Progenitor cell of endocrine pancreas (in vitro differentiated cells): ENCODE measurements around the gene FEN1. TPM values are rescaled to one million over a fixed set of nuclear protein-coding genes. Genes with fewer than 3 reads are reported as not detected.
A peak's percentile ranks its signal among the peaks of the same experiment; 100 is the strongest.

Experiments
- DNase-seq: peaks from one replicate; pipeline ENCODE4 v3.0.0; 2021; ENCODE audit warnings: low spot score; ENCODE audit not compliant: unreplicated experiment
- H3K27ac Mint-ChIP-seq: 2 replicates; pipeline ENCODE4 v1.8.0; 2021; ENCODE audit warnings: mild to moderate bottlenecking, moderate library complexity, mixed read lengths
- H3K27me3 Mint-ChIP-seq: 2 replicates; pipeline ENCODE4 v1.8.0; 2021; ENCODE audit warnings: mixed read lengths
- H3K36me3 Mint-ChIP-seq: 2 replicates; pipeline ENCODE4 v1.8.0; 2022; ENCODE audit warnings: mixed read lengths; ENCODE audit not compliant: insufficient read depth
- H3K4me1 Mint-ChIP-seq: 2 replicates; pipeline ENCODE4 v1.8.0; 2021; ENCODE audit warnings: low read depth, mixed read lengths
- H3K4me3 Mint-ChIP-seq: 2 replicates; pipeline ENCODE4 v1.8.0; 2021; ENCODE audit warnings: low read depth, mild to moderate bottlenecking, moderate library complexity, mixed read lengths
- H3K9me3 Mint-ChIP-seq: 2 replicates; pipeline ENCODE4 v1.8.0; 2021; ENCODE audit warnings: low read depth, mixed read lengths
- total RNA-seq: library from RNA; stranded (reverse); gene quantifications from 2 replicates; pipeline ENCODE4 v1.2.1, GENCODE V29; 2021
- TF ChIP-seq, protein P1 (sequence below): fragments of 200-600 bp; sonication (generic); IDR thresholded peaks from one replicate; pipeline ENCODE4 v1.5.0; 2021; ENCODE audit warnings: antibody characterized with exemption, mild to moderate bottlenecking; ENCODE audit not compliant: unreplicated experiment

FEN1 gene
- total RNA-seq, 1 donor from 2014 or later: 34.4 TPM

DNA sequence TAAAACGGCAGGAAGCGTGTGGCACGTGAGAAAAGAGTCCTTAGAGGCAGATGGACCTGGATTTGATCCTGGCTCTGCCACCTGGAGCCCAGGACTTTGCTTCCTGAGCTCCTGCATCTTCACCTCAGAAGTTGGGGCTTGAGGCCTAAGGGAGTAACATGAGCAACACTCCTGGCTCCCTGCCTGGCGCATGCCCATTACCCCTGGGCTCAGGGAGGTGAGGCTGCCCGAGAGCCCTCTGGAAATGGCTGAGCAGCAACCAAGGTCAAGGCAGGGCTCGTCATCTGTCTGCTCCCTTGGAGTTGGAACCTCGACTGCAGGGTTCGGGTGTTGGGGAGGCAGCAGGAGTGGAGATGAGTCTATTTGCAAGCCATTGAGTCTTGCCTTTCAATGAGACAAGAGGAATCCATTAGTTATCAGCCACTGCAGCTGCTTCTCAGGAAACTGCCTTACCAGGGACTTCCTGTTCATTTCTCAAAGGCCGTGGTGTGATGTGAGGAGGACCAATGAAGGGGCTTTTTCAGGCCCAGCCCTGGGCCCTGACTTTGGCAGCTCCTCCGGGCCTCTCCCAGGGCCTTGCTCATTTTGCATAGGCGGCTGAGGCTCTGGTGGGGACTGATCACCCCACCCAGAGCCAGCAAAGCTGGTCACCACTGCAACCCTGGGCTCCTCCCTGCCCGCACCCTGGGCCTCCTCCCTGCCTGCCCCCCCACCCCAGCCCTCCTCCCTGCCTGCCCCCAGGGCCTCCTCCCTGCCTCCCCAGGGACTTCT, 41.8 kb downstream of the FEN1 start:
- Mint-ChIP-seq H3K4me1 (peaks cover 35% of the 10 kb centered on the region), H3K27ac (peak overlapping the region; percentile 80), H3K4me3 (no peak overlapping the region), H3K36me3 (peaks cover 18% of the 10 kb centered on the region), H3K27me3 (no peaks in the 10 kb centered on the region), H3K9me3 (no peaks in the 10 kb centered on the region)
- TF ChIP-seq, protein P1, sequence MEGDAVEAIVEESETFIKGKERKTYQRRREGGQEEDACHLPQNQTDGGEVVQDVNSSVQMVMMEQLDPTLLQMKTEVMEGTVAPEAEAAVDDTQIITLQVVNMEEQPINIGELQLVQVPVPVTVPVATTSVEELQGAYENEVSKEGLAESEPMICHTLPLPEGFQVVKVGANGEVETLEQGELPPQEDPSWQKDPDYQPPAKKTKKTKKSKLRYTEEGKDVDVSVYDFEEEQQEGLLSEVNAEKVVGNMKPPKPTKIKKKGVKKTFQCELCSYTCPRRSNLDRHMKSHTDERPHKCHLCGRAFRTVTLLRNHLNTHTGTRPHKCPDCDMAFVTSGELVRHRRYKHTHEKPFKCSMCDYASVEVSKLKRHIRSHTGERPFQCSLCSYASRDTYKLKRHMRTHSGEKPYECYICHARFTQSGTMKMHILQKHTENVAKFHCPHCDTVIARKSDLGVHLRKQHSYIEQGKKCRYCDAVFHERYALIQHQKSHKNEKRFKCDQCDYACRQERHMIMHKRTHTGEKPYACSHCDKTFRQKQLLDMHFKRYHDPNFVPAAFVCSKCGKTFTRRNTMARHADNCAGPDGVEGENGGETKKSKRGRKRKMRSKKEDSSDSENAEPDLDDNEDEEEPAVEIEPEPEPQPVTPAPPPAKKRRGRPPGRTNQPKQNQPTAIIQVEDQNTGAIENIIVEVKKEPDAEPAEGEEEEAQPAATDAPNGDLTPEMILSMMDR: no peak
- no peak for DNase-seq

DNA sequence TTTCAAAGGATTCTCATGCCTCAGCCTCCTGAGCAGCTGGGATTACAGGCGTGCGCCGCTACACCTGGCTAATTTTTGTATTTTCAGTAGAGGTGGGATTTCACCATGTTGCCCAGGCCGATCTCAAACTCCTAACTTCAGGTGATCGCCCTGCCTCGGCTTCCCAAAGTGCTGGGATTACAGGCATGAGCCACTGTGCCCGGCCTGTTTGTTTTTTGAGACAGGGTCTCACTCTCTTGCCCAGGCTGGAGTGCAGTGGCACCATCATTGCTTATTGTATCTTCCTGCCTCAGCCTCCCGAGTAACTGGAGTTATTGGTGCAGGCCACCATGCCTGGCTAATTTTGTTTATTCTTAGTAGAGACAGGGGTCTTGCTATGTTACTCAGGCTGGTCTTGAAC, 43.5 kb downstream of the FEN1 start:
- peak overlapping the region; percentile 24 for H3K27ac Mint-ChIP-seq
- no peaks in the 10 kb centered on the region for H3K27me3 Mint-ChIP-seq
- H3K4me1 Mint-ChIP-seq: peaks cover 23% of the 10 kb centered on the region
- H3K4me3 Mint-ChIP-seq: no peak overlapping the region
- TF ChIP-seq, protein P1: no peak
- peaks cover 31% of the 10 kb centered on the region for H3K36me3 Mint-ChIP-seq
- no peak for DNase-seq
- H3K9me3 Mint-ChIP-seq: no peaks in the 10 kb centered on the region

DNA sequence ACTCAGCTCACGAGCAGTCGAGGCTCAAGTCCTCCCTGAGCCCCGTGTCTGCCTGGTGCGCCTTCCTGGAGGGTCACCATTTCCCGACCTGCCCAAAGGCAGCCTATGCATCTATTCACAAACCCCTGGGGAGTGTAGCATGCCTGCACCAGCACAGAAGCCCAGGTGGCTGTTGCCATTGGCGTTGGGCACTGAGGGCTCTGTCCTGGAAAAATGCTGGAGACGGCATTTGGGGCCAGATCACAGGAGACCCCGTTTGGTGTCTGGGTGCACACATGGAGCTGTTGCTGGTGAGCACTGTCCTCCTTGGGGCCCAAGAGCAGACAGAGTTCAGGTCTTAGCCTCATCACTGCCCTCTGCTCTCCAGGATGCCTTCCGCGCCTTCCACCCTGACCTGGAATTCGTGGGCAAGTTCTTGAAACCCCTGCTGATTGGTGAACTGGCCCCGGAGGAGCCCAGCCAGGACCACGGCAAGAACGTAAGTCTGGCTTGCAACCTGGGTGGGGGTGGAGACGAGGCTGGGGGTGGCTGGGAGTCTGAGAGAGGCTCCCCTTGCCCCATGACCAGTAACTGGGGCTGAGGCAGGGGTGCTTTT, 44.8 kb downstream of the FEN1 start:
- no peak for DNase-seq
- no peak overlapping the region for H3K27ac Mint-ChIP-seq
- no peaks in the 10 kb centered on the region for H3K27me3 Mint-ChIP-seq
- TF ChIP-seq, protein P1: no peak
- H3K4me3 Mint-ChIP-seq: no peak overlapping the region
- no peaks in the 10 kb centered on the region for H3K9me3 Mint-ChIP-seq
- peaks cover 15% of the 10 kb centered on the region for H3K4me1 Mint-ChIP-seq
- H3K36me3 Mint-ChIP-seq: peaks cover 36% of the 10 kb centered on the region

DNA sequence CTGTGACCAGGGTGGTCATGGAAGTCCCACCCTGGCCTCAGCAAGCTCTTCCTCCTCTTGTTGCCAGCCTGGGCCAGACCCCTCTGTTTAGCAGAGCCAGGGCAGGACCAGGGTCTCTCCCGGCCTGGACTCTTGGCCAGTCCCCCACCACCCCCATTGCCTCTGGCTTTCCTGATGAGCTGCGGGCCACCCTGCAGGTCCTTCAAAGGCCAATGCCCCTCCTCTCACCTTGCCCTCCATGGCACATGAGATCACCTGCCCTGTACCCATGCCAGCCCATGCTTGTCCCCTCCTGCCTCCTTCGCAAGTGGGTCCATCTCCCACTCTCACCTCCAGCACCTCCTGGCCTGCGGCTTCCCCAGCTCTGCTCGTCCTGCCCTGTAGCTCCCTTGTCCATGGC, 45.8 kb downstream of the FEN1 start:
- no peak overlapping the region for H3K27ac Mint-ChIP-seq
- no peak for DNase-seq
- H3K9me3 Mint-ChIP-seq: no peaks in the 10 kb centered on the region
- peaks cover 9% of the 10 kb centered on the region for H3K4me1 Mint-ChIP-seq
- no peak overlapping the region for H3K4me3 Mint-ChIP-seq
- no peaks in the 10 kb centered on the region for H3K27me3 Mint-ChIP-seq
- TF ChIP-seq, protein P1: no peak
- H3K36me3 Mint-ChIP-seq: peaks cover 35% of the 10 kb centered on the region

DNA sequence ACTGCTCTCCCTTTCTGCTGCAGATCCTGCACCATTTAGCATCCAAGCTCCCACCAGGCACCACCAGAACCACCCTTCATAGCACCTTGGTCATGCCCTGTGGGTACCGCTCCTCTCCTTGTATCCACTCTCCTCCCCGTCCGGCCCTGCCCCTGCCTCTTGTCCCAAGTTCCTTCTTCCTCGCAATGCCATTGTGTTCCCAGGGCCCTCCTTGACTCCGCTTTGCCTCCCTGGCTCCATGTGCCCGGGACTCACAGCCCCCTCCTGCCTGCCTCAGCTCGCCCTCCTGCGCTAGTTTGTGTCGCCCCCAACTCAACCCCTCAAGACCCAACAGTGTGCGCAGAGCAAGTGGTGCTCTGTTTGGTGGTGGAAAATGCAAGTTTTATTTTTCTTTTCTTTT, 46.2 kb downstream of the FEN1 start:
- TF ChIP-seq, protein P1: no peak
- Mint-ChIP-seq H3K27ac (peak overlapping the region; percentile 79), H3K9me3 (no peaks in the 10 kb centered on the region), H3K4me1 (peaks cover 5% of the 10 kb centered on the region), H3K27me3 (no peaks in the 10 kb centered on the region), H3K36me3 (peaks cover 30% of the 10 kb centered on the region), H3K4me3 (no peak overlapping the region)
- DNase-seq: no peak
